ENCODE results near the gene PAM.

DNA sequence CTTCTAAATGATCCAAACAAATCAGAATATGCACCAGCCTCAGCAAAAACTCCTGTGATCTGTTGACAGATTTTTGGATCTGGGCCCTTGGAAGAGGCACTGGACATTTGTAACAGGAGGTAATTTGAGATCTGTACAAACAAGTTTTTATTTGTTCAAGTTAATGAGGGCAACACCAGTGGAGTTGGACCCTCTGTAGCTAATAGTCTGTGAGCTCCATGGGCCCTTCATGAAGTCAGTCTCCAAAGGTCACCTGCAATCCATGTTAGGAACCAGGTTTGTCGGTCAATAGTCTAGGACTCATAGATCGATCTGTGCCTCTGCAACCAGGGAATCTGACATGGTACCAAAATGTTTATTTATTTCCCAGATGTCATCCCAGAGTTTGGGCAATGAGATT, 40.9 kb downstream of the PAM start:
- TF ChIP-seq, protein P1, sequence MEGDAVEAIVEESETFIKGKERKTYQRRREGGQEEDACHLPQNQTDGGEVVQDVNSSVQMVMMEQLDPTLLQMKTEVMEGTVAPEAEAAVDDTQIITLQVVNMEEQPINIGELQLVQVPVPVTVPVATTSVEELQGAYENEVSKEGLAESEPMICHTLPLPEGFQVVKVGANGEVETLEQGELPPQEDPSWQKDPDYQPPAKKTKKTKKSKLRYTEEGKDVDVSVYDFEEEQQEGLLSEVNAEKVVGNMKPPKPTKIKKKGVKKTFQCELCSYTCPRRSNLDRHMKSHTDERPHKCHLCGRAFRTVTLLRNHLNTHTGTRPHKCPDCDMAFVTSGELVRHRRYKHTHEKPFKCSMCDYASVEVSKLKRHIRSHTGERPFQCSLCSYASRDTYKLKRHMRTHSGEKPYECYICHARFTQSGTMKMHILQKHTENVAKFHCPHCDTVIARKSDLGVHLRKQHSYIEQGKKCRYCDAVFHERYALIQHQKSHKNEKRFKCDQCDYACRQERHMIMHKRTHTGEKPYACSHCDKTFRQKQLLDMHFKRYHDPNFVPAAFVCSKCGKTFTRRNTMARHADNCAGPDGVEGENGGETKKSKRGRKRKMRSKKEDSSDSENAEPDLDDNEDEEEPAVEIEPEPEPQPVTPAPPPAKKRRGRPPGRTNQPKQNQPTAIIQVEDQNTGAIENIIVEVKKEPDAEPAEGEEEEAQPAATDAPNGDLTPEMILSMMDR (IDR thresholded peaks at IDR 0.05): no peak
- TF ChIP-seq POLR2A (IDR thresholded peaks at IDR 0.05) (no peak), EP300 (IDR thresholded peaks at IDR 0.05) (no peak)
